Colonic mucosa (tissue), 4 donors: ENCODE results near the gene GNAL. TPM values are rescaled to one million over a fixed set of nuclear protein-coding genes. Genes with fewer than 3 reads are reported as not detected.

ENCODE experiments used
- DNase-seq: peaks from one replicate; pipeline ENCODE4 v3.0.0-alpha.2; 2020
- H3K27ac ChIP-seq: fragments of 200-600 bp; one replicate; pipeline ENCODE4 v1.8.0; 2021
- H3K27me3 ChIP-seq: fragments of 200-600 bp; one replicate; pipeline ENCODE4 v1.8.0; 2021
- H3K36me3 ChIP-seq: fragments of 200-600 bp; one replicate; pipeline ENCODE4 v1.8.0; 2021
- H3K4me1 ChIP-seq: fragments of 200-600 bp; one replicate; pipeline ENCODE4 v1.8.0; 2021; ENCODE audit warnings: mild to moderate bottlenecking
- H3K4me3 ChIP-seq: fragments of 200-600 bp; one replicate; pipeline ENCODE4 v1.8.0; 2021
- H3K9ac ChIP-seq, 2 donors: one replicate each; pipeline ENCODE4 v1.7.0; 2013; ENCODE audit warnings: control low read depth in 2 of 2, low read depth in 2 of 2, low read length in 2 of 2
- H3K9me3 ChIP-seq: fragments of 200-600 bp; one replicate; pipeline ENCODE4 v1.8.0; 2021
- CTCF ChIP-seq: fragments of 200-600 bp; IDR thresholded peaks from one replicate; pipeline ENCODE4 v1.8.0; 2022; ENCODE audit warnings: antibody characterized with exemption, mild to moderate bottlenecking
- intact Hi-C: fragments of 100-400 bp; cut with DNase I; formaldehyde crosslinking; loops from one replicate; pipeline ENCODE4 v1.14.1; 2022
- total RNA-seq, 2 donors: library from RNA; stranded (reverse); fragmentation: NEBNext Ultra II Directional in 1 of 2; extraction: Animal tissue kit (Norgen Biotek cat#: 25700) in 1 of 2; gene quantifications; one replicate each; pipeline ENCODE4 v1.2.1, GENCODE V29; 2021
- donor health status: healthy.
- donor health status: DM: no; HTN: no; CAD: no.
- donor health status: DM: no; HTN: no; CAD: no.

GNAL gene
- total RNA-seq, 2 donors from 2014 or later: 2.0 to 2.6 TPM

GRCh38 chr18:11658989-11659388, 30.1 kb upstream of the GNAL start:
- no peaks in the 10 kb centered on the region for H3K4me1 ChIP-seq
- DNase-seq: no peak
- H3K4me3 ChIP-seq: no peak overlapping the region
- H3K36me3 ChIP-seq: no peaks in the 10 kb centered on the region
- no peak overlapping the region for H3K27ac ChIP-seq
- H3K9me3 ChIP-seq: no peaks in the 10 kb centered on the region
- no peak overlapping the region for H3K9ac ChIP-seq
- no peaks in the 10 kb centered on the region for H3K27me3 ChIP-seq
- intact Hi-C loops: loop anchor here (10.0 kb wide), 1 partner anchor 66 kb away; no protein-coding TSS in a partner anchor
- no peak for TF ChIP-seq CTCF

DNA sequence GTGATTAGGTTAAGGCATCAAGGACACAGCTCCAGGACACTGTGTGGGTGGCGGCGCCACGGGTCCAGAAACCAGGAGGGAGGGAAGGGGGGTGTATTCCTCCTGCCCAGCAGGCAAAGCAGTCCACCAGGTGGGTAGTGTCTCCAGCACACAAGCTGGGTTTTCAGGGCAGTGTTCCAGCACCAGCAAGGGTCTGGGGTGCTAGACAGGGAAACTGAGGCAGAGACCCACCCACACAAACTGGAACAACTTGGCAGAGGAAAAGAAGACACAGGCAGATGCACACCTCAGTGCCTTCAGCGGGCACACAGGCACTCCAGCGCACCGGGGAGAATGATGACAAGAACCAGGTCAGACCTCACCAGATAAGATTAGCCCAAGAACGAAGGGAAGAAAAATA, 28.4 kb upstream of the GNAL start:
- Histone ChIP-seq H3K36me3 (no peaks in the 10 kb centered on the region), H3K9ac (no peak overlapping the region), H3K27me3 (no peaks in the 10 kb centered on the region), H3K9me3 (no peaks in the 10 kb centered on the region), H3K27ac (no peak overlapping the region), H3K4me1 (no peaks in the 10 kb centered on the region), H3K4me3 (no peak overlapping the region)
- TF ChIP-seq CTCF: no peak
- intact Hi-C loops: no loop called here
- no peak for DNase-seq

DNA sequence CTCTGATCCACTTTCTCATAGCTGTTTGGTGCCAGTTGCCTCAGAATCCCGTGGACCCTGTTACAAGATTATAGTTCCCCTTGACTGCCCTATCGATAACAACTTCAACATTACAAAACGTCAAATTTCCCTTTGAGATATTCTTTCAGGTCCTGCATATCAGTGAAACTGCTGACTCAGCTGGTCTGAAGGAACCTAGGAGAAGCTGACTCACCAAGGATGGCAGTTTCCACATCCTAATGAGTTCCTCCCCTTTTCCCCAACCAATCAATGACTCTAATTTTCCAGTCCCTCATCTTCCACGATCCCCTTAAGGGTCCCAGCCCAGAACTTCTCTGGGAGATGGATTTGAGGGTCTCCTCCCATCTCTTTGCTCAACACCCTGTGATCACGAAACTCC, 27.6 kb upstream of the GNAL start:
- Histone ChIP-seq H3K27me3 (no peaks in the 10 kb centered on the region), H3K36me3 (no peaks in the 10 kb centered on the region), H3K4me3 (no peak overlapping the region), H3K9me3 (no peaks in the 10 kb centered on the region), H3K27ac (no peak overlapping the region), H3K9ac (no peak overlapping the region), H3K4me1 (no peaks in the 10 kb centered on the region)
- intact Hi-C loops: no loop called here
- no peak for DNase-seq
- TF ChIP-seq CTCF: no peak

DNA sequence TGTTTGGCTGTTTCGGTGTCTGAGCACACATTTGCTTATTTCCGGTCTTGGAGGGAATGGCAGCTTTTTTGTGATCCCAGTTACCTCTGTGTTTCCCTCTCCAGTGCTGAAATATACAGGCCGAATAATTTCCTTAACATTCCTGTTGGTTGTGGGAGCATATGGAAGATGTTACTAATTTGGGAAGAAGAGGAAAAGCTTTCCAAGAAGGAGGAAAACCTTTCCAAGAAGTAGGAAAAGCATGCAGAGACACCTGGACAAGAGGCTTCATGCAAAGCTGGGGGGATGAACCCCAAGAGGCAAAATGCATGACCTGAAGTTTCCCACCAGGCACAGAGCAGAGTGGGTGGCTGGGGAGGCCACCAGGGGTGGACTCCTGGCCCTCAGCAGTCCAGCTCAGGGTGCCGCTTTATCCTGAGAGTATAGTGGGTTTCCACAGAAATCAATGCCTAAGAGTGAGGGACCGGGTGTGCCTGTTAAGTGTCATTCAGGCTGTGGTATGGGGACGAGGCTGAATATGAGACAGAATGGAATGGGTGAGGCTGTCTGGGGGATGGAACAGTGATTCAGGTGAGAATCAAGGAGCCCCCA, 25.5 kb upstream of the GNAL start:
- no peak for TF ChIP-seq CTCF
- Histone ChIP-seq H3K27me3 (no peaks in the 10 kb centered on the region), H3K9ac (no peak overlapping the region), H3K4me1 (no peaks in the 10 kb centered on the region), H3K36me3 (no peaks in the 10 kb centered on the region), H3K27ac (no peak overlapping the region), H3K4me3 (no peak overlapping the region), H3K9me3 (no peaks in the 10 kb centered on the region)
- intact Hi-C loops: no loop called here
- DNase-seq: no peak

DNA sequence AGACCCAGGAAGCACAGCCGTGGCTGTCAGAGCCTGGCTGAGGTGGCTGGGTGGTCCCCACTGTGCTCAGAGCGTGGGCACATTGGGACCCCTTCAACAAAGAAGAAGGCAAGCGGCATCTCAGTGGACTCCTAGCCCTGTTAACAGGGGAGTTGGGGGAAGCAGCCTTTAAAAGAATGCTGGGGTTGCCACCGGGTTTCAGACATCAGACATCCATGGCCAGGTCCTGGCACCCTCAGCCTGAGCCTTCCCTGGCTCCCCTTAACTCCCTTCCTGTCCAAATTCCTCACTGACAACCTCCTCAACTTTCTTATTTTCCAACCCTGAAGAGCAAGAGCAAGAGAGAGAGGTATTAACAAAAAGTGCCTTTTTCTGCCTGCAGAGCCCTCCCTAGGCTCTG, 24.8 kb upstream of the GNAL start:
- Histone ChIP-seq H3K4me1 (no peaks in the 10 kb centered on the region), H3K9ac (no peak overlapping the region), H3K27ac (no peak overlapping the region), H3K36me3 (no peaks in the 10 kb centered on the region), H3K9me3 (no peaks in the 10 kb centered on the region), H3K27me3 (no peaks in the 10 kb centered on the region), H3K4me3 (no peak overlapping the region)
- intact Hi-C loops: no loop called here
- TF ChIP-seq CTCF: no peak
- DNase-seq: no peak
